HG02852 (cell line): ENCODE data around the gene PI4K2A.
"Not testable (repeated sequence)": the region's sequence is repeated elsewhere in the genome, so short reads cannot be mapped to it uniquely, and the experiment has no call there.

Experiments
- ATAC-seq: cut with Tn5 transposase; IDR thresholded peaks from one replicate; pipeline ENCODE4 v1.9.1; 2021; ENCODE audit warnings: mild to moderate bottlenecking, moderate library complexity; ENCODE audit not compliant: unreplicated experiment

The PI4K2A gene

GRCh38 chr10:97669571-97669970 lies 29.1 kb downstream of the PI4K2A start:
- ATAC-seq: no peak

- no peak for ATAC-seq
These were observed 33.5 kb downstream of the PI4K2A start for GRCh38 chr10:97673736-97674525.

- ATAC-seq: no peak
These were observed 34.8 kb downstream of the PI4K2A start for GRCh38 chr10:97675222-97675621.

GRCh38 chr10:97676770-97677581 lies 36.5 kb downstream of the PI4K2A start:
- ATAC-seq: peak; percentile 70

GRCh38 chr10:97679594-97679993 lies 39.1 kb downstream of the PI4K2A start:
- ATAC-seq: no peak

GRCh38 chr10:97682042-97682441 lies 41.6 kb downstream of the PI4K2A start:
- no peak for ATAC-seq

- ATAC-seq: no peak
These were observed 43.3 kb downstream of the PI4K2A start for GRCh38 chr10:97683556-97684367.

GRCh38 chr10:97684368-97684713 lies 43.9 kb downstream of the PI4K2A start:
- ATAC-seq: not testable (repeated sequence)

- ATAC-seq: no peak
These were observed 44.5 kb downstream of the PI4K2A start for GRCh38 chr10:97684866-97685394.

- ATAC-seq: no peak
These were observed 45.0 kb downstream of the PI4K2A start for GRCh38 chr10:97685395-97685958.

- no peak for ATAC-seq
These were observed 46.0 kb downstream of the PI4K2A start for GRCh38 chr10:97686301-97686961.

- ATAC-seq: peak; percentile 95
These were observed 46.7 kb downstream of the PI4K2A start, which contains the start of gene AVPI1 for GRCh38 chr10:97686962-97687784. Gene AVPI1, minus strand, starts transcription at chr10:97687241. Its CDS starts 7,336 bp downstream, at chr10:97679905.

- ATAC-seq: no peak
These were observed 47.6 kb downstream of the PI4K2A start for GRCh38 chr10:97687785-97688781.

- ATAC-seq: no peak
These were observed 49.1 kb downstream of the PI4K2A start for GRCh38 chr10:97689559-97690020.

- ATAC-seq: no peak
These were observed 49.7 kb downstream of the PI4K2A start for GRCh38 chr10:97690133-97690532.

GRCh38 chr10:97698072-97698655 lies 57.7 kb downstream of the PI4K2A start:
- ATAC-seq: not testable (repeated sequence)

- peak; percentile 52 for ATAC-seq
These were observed 61.1 kb downstream of the PI4K2A start for GRCh38 chr10:97701438-97702069.
